Right lobe of liver (tissue), 4 donors: ENCODE measurements around the gene KRTAP10-10.

Experiments used
- CTCF ChIP-seq, 4 donors: fragments of 200-600 bp in 3 of 4; fragments of 450-650 bp in 1 of 4; IDR thresholded peaks; one replicate each; pipeline versions ENCODE4 v1.5.1 to v1.8.0; 2016 to 2022; ENCODE audit warnings: antibody characterized with exemption in 4 of 4, mild to moderate bottlenecking in 2 of 4
- POLR2A ChIP-seq: fragments of 450-650 bp; IDR thresholded peaks from one replicate; pipeline ENCODE4 v1.6.1; 2017; ENCODE audit warnings: antibody characterized with exemption, mild to moderate bottlenecking
- donor health status: DM: no; HTN: no; CAD: no.
- donor health status: DM: no; HTN: no; CAD: no.
- donor health status: DM: no; HTN: yes; CAD: no.

- no peak for TF ChIP-seq CTCF (IDR thresholded peaks at IDR 0.05)
- TF ChIP-seq POLR2A: no peak
Measured at GRCh38 chr21:44637018-44637850, at the start of gene KRTAP10-10.
